SK-N-SH treated with all-trans-retinoic acid at 6 μM for 48 hours (cell line): ENCODE measurements around the gene SRRM3.

Source experiments
- CSDC2 ChIP-seq: fragments of 250-450 bp; sonication (Bioruptor Pico); IDR thresholded peaks from 2 replicates; pipeline ENCODE4 v1.5.0; 2020; ENCODE audit warnings: mild to moderate bottlenecking, moderate library complexity
- ESRRG ChIP-seq: fragments of 250-450 bp; sonication (Bioruptor Pico); IDR thresholded peaks from 2 replicates; pipeline ENCODE4 v1.6.1; 2021; ENCODE audit warnings: mild to moderate bottlenecking
- OSR1 ChIP-seq: fragments of 250-450 bp; sonication (Bioruptor Pico); IDR thresholded peaks from 2 replicates; pipeline ENCODE4 v1.8.0; 2022; ENCODE audit warnings: moderate library complexity, mild to moderate bottlenecking, inconsistent platforms
- PPARA ChIP-seq: fragments of 250-450 bp; sonication (Bioruptor Pico); IDR thresholded peaks from 2 replicates; pipeline ENCODE4 v1.5.0; 2020; ENCODE audit warnings: mild to moderate bottlenecking, borderline replicate concordance
- RARB ChIP-seq: fragments of 250-450 bp; sonication (Bioruptor Pico); IDR thresholded peaks from 2 replicates; pipeline ENCODE4 v1.8.0; 2021; ENCODE audit warnings: mild to moderate bottlenecking, moderate library complexity
- SNAI2 ChIP-seq: fragments of 250-450 bp; sonication (Bioruptor Pico); IDR thresholded peaks from 2 replicates; pipeline ENCODE4 v1.5.0; 2020; ENCODE audit warnings: mild to moderate bottlenecking, moderate library complexity
- ZC3H10 ChIP-seq: fragments of 250-450 bp; sonication (Bioruptor Pico); IDR thresholded peaks from 2 replicates; pipeline ENCODE4 v1.5.1; 2021; ENCODE audit warnings: mild to moderate bottlenecking, moderate library complexity
- ZNF8 ChIP-seq: fragments of 450-650 bp; formaldehyde crosslinking; IDR thresholded peaks from 2 replicates; pipeline ENCODE4 v1.5.0; 2020; ENCODE audit warnings: mild to moderate bottlenecking, moderate library complexity
- TF ChIP-seq, protein P1 (sequence below): fragments of 250-450 bp; sonication (Bioruptor Pico); IDR thresholded peaks from 2 replicates; pipeline ENCODE4 v1.8.0; 2020; ENCODE audit warnings: mild to moderate bottlenecking, moderate library complexity, borderline replicate concordance

DNA sequence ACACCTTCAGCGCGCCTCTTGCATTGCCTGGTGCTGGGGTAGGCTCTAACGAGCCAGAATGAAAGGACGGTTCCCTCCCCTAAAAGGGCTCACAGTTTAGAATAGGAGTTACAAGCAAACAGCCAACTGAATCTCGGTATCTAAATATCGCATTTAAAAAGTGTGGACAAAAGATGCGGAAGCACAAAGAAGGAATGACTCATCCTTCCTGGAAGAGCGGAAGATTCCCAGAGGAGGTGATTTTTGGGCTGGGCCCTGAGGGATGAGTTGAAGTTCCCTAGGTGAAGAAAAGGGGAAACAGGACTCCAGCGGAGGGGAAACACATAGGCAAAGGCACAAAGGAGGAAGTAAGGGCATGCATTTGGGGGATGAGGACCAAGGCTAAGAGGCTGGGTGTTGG, 29.9 kb downstream of the SRRM3 start:
- TF ChIP-seq RARB (CRISPR knock-in tag) (no peak), ESRRG (CRISPR knock-in tag) (no peak), CSDC2 (CRISPR knock-in tag) (no peak), ZC3H10 (no peak), ZNF8 (CRISPR knock-in tag) (no peak), PPARA (CRISPR knock-in tag) (no peak), OSR1 (CRISPR knock-in tag) (no peak), SNAI2 (CRISPR knock-in tag) (no peak)
- TF ChIP-seq, protein P1, sequence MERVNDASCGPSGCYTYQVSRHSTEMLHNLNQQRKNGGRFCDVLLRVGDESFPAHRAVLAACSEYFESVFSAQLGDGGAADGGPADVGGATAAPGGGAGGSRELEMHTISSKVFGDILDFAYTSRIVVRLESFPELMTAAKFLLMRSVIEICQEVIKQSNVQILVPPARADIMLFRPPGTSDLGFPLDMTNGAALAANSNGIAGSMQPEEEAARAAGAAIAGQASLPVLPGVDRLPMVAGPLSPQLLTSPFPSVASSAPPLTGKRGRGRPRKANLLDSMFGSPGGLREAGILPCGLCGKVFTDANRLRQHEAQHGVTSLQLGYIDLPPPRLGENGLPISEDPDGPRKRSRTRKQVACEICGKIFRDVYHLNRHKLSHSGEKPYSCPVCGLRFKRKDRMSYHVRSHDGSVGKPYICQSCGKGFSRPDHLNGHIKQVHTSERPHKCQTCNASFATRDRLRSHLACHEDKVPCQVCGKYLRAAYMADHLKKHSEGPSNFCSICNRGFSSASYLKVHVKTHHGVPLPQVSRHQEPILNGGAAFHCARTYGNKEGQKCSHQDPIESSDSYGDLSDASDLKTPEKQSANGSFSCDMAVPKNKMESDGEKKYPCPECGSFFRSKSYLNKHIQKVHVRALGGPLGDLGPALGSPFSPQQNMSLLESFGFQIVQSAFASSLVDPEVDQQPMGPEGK (CRISPR knock-in tag): no peak
